Stimulated activated CD4-positive, alpha-beta T cell treated with anti-CD3 and anti-CD28 coated beads, Interleukin-4, amount 100 ng/mL, for 1 hour (primary cell): Measurements from ENCODE around the gene SNX17.

Experiments used
- DNase-seq: peaks from one replicate; pipeline ENCODE4 v3.0.0-alpha.2; 2020

SNX17 gene

DNA sequence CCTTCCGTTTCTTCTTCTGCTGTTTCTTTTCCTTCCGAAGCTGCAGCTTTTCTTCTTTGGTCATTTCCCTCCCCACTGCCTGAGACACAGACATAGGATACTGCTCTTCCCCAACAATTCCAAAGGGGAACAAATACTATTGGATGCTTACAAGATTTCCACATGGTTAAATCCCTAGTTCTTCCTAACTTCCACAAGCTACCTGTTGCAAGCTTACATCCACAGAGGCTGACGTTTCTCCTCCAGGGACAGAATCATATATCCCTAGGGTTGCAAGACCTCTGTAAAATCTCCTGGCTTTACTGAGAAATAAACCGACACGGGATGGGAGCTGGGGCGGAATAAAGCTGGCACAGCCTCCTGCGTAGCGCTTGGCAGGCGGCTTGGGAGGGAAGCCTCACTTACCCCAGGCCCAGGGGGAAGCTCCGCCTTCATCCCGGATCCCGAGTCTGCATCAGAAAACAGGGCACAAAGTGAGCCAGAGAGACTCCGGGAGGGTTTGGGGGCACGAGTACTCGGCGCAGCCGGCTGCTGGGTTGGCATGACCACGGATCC lies 868 bp upstream of the SNX17 start:
- no peak for DNase-seq

DNA sequence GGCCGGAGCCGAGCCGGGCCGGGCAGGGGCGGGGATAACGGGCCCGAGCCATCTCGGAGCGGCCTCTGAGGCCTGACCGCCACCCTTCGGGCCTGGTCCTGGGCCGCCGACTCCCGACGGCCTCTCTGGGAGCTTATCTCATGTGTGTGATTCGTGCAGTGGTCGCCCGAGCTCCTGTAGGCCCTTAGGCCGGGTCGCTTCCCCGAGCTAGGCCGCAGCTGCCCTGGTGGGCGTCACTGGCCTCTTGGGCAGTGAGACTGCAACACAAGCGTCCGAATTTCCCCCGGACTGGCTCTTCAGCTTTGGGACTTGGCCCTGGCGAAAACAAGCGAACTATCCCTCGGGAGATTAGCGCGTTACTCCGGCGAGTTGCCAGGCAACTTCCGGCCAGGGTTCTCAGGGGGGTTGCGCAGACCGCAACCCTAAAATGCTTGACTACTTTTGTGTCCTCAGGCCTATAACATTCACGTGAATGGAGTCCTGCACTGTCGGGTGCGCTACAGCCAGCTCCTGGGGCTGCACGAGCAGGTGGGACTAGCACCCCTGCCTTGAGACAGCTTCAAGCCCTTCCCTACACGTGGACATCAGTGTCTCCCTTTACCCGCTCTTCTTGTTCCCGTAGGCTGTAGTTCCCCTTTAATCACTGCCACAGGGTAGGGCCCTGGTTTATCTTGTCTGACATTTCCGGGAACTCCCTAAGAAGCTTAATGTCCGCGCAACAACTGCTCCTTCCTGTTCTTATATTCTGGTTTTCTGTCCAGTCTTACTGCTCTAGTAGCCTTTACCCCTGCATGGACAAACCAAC lies 602 bp downstream of the SNX17 start:
- peak; percentile 26 for DNase-seq

DNA sequence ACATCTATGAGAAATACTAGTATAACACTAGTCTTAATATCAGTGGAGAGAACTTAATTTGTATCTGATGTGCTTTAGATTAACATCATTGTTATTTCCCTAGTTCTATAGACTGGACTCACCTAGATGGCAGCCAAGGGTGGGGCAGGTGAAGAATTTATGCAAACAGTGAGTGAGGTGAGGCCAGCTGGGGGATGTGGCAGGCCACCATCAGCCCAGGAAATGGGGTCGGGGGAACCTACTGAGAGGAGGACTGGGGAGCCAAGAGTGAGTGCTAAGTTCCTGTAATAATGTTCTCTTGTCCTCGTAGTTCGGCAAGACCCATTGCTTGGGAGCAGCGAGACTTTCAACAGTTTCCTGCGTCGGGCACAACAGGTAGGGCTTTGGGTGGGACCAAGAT lies 2.5 kb downstream of the SNX17 start:
- no peak for DNase-seq

DNA sequence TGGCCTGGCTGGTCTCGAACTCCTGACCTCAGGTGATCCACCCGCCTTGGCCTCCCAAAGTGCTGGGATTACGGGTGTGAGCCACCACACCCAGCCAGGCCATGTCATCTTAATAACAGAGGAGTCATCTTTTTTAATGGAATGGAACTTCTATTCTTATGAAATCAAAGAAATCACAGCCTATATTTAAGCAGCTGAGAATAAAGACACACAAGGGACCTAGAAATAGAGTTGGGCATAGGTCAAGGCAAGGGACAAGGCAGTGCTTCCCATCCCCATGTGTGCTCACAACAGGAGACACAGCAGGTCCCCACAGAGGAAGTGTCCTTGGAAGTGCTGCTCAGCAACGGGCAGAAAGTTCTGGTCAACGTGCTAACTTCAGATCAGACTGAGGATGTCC lies 3.2 kb downstream of the SNX17 start:
- no peak for DNase-seq

DNA sequence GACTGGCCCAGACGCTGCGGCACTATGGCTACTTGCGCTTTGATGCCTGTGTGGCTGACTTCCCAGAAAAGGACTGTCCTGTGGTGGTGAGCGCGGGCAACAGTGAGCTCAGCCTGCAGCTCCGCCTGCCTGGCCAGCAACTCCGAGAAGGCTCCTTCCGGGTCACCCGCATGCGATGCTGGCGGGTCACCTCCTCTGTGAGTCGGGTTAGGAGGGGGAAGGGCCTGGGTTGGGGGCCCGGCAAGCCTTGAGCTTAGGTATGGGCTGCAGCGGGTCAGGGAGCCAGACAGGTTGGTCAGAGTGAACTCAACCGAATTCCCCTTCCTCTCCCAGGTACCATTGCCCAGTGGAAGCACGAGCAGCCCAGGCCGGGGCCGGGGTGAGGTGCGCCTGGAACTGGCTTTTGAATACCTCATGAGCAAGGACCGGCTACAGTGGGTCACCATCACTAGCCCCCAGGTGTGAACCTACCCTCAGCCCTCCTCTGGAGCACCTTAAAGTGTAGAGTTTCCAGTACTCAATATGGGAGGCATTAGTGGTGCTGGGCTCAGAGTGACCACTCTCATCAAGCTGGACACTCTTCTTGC lies 5.2 kb downstream of the SNX17 start:
- DNase-seq, result no peak

DNA sequence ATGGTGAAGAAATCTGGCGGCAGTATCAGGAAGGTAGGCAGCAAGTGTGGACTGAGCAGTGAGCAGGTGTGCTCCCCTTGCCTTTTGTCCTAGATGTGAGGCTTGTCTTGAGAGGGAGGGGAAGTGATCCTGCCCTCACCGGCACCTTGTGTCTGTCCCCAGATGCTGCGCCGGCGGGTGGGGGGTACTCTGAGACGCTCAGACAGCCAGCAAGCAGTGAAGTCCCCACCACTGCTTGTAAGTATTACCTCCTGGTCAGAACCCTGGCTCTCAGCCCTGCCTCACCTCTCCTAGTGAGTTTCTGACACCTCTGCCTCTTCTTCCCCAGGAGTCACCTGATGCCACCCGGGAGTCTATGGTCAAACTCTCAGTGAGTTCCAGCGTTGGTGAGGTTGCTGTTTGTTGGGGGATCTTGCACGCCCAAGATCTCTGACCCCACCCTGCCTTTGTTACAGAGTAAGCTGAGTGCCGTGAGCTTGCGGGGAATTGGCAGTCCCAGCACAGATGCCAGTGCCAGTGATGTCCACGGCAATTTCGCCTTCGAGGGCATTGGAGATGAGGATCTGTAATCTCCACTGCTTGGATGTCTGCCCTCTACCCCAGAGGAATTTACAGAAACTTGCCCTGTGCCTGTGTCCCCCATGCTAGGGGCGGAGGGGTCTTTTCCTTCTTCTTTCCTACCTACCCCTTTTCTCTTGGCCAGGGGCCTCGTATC lies 5.9 kb downstream of the SNX17 start:
- DNase-seq, result no peak

DNA sequence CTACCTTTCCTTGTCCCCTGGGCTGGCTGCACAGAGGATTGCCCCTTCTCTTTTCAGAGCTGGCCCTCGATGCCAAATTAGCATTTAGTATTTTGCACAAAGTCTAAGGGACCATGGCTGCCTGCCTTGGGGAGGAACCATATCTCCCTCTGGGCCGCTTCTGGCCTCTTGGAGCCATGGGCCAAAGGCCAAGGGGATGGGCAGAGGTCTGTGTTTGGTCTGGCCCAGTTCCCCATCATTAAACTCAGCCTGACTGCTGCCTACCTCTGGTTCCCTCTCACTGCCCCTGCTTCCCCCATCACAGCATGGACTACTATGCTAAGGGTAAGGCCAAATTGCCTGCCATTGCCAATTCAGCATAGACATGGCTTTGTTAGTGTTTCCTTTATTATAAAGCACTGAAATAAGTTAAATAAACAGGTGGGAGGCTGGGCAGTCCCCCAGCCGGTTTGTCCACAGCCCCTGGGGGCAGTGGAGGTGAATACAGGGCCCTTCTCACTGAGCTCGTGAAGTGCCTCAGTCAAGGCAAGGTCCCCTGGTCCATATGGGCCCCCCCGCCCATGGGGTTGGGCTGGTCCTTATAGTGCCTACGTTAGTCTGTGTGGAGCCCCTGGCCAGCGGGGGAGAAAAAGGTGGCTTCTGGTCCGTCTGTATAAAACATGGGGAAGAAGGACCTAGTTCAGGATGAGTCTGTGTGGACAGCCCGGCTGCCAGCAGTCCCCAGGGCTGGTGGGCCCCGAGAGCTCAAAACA lies 6.6 kb downstream of the SNX17 start:
- no peak for DNase-seq

DNA sequence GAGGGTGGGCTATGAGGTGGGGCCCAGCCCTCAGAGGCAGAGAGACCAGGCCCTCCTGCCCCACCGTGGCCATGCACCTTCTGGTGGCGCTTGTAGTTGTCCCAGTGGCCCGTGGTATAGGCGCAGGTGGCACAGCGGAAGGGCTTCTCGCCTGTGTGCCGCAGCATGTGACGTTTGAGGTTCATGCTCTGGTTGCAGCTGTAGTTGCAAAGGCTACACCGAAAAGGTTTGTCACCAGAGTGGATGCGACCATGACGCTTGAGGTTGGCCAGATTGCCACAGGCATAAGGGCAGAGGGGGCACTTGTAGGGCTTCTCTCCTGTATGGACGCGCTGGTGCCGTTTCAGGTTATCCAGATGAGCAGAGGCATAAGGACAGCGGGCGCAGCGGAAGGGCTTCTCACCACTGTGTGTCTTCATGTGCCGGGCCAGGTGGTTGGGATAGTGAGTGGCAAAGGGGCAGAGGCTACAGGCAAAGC lies 7.2 kb downstream of the SNX17 start:
- no peak for DNase-seq

DNA sequence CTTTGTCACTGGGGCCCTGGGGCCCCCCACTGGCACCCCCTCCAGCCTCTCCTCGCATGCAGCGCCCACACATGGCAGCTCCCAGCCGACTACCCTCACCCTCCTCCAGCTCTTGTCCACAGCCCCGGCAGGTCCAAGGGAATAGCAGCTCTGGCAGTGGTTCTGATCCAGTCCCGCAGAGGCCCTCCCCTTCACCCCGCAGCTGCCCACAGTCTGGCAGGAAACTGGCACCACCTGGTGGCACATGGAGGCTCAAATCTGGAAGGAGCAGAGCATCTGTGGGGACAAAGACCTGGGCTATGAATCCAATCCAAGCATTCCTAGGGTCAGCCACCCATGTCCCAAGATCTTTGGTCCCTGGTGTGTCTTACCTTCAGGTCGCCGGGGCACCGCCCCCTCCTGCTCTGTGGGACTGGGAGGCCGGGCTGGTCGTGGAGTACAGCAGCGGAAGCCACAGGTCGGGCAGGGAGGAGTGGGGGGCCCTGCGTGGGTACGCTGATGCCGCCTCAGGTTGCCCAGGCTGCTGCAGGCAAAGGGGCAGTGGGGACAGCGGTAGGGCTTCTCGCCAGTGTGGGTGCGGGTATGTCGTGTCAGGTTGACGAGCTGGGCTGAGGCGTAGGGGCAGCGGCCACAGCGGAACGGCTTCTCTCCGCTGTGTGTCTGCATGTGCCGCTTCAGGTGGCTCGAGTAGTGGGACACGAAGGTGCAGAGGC lies 7.8 kb downstream of the SNX17 start:
- DNase-seq, result peak; percentile 16

DNA sequence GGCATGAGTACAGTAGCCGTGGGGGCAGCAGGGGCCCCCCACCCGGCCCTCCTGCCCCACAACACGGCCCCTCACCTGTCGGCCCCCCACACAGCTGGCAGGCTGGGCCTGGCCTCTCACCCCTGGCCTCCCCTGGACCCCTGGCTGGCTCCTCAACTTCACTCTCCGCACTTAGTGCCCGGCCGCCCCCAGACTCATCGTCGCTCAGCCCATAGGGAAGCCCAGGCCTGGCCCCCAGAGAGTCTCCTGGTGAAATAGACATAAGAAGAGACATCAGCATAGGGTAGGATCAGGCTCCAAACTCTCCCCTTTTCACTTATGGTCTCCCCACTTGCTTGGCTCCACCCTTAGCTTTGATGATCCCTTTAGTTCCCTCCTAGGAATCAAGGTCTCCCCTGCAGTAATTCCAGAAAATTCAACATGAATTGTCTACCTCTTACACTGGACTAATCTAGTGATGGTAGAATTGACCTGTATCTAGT lies 8.4 kb downstream of the SNX17 start:
- DNase-seq, result no peak

DNA sequence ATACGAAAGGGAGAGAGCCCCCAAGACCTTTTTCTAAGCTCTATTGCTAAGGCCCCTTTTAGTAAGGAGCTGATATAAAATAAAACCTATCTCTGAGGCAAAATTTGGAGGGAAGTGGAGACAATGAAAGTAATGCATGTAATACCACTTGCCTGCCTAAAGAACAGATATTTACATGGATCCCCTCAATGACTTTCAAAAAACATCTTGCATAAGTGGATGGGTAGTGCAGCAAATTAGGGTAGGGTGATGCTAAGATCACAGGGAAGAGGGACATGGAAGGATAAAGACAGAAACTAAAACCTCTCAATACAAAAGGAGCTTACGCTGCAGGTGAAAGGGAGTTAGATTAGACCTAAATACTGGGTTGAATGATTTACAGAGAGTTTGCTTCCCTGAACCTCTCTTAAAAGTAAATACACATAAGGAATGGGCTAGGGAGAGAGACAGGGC lies 9.0 kb downstream of the SNX17 start:
- no peak for DNase-seq

DNA sequence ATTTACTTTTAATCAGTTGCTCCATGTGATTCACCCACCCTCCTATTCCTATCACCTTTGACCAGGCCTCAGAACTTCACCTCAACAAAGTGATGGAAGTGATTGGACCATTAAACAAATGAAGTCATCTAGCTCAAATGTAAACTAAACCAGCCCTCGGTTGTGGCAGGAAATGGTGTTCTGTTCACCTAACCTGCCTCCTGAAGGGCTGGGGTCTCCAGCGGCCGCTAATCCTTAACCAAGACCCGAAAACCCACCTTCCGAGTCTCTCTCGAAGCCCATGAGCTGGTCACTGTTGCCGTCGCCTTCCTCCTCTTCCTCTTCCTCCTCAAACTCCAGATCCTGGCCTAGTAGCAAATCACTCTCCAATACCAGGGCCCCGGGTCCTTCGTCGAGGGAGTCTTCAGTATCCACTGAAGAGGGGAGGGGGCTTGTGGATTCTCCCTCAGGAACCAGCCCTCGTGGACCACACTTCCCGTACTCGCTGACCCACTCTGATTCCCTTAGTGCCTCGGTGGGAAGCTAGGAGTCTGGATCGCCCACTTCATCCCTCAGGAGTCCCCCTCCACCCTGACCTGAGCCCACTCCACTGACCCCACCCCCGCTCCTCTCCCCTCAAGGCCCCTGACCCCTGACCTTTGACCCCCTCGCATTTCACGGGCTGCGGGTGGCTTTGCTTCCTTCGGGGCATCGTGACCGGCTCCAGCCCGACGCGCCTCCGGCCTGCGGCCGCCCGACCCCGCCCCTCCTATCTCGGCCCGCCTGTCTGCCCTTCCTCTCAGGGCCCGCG lies 9.6 kb downstream of the SNX17 start:
- DNase-seq, result no peak

DNA sequence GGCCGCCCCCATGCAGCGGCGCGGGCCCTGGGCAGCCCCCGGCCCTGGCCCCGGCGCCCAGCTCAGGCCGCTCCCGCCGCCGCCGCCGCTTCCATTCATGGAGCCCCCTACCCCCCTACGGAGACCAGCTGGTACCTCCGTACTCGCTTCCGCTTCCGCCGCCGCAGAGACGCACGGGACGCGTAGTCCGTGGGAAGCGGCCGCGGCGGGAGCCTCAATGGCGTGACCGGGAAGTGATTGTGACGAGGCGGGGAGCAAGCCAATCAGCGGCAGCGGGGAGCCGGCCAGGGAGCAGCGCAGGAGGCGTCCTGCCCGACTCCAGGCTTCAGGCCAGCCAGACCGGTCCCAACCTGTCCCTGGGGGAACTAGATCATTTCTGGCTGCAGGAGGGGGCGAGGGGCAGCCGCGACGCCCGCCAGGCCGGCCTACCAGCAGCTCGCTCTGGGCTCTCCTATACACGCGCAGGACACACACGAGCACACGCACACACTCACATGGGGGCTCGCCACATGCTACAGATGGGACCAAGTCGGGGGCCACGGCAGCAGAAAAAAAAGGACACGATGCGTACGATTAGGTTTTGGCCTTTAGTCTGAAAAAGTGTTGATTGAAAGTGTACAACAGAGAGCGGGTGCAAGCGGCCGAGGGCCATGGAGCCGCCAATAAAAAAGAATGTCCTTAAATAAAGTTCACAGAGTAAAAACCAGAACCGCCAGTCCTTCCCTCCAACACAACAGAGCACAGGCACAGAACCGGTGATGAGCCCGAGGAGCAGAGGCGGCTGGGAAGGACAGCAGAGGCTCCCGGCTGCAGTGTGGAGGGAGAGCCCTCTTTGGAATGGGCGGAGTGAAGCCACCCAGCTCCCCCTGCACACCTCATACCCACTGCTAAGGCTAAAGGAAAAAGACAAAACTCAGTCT lies 10.5 kb downstream of the SNX17 start, which contains the start of gene ZNF513:
TSS of gene ZNF513 (minus strand) at position 109 of the 920 bp plus-strand sequence. CDS start 208 bp downstream, outside the sequence.
- peak; percentile 86 for DNase-seq

DNA sequence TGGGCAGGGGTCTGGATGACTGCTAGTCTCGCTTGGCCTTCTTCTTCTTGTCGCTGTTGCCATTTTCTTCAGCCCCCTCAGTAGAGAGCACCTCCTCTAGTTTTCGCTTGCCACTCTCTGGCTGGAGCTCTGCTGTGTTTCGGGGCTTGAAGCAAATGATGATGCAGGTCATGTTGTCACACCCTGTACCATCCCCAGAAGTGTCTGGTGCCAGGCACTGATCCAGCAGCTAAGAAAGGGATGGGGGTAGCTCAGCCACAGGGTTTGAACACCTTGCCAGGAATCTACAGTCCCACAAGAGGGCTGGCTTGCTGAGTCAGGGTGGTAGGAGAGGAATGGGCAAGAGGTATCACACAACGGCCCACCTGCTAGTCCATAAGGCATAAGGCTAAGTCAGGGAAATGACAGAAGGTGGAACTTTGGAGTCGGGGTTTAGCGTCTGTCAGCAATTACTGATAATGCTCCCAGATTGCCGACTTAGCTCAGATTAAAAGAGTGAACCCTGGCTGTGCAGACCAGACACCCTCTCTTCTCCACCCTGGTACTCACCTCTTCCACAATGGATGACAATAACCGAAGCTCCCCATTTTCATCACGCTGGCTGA lies 11.3 kb downstream of the SNX17 start:
- no peak for DNase-seq

DNA sequence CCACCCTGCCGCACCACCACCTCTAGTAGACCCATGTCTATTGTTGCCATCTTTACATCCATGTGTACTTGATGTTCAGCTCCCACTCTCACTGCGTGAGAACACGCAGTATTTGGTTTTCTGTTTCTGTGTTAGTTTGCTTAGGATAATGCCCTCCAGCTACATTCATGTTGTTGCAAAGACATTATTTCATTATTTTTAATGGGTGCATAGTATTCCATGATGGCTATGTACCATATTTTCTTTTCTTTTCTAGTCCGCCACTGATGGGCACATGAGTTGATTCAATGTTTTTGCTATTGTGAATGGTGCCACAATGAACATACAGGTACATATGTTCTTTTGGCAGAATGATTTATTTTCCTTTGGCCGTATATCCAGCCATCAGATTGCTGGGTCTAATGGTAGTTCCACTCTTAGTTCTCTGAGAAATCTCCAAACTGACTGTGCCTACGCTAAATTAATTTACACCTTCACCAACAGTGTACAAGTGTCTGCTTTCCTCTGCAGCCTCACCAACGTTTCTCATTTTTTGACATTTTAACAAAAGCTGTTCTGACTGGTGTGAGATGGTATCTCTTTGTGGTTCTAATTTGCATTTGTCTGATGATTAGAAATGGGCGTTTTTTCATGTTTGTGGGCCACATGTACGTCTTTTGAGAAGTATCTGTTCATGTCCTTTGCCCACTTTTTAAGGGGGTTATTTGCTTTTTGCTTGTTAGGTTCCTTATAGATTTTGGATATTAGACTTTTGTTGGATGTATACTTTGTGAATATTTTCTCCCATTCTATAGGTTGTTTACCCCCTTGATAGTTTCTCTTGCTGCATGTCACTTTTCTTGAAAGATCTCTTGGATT lies 20.6 kb downstream of the SNX17 start:
- DNase-seq, result no peak

DNA sequence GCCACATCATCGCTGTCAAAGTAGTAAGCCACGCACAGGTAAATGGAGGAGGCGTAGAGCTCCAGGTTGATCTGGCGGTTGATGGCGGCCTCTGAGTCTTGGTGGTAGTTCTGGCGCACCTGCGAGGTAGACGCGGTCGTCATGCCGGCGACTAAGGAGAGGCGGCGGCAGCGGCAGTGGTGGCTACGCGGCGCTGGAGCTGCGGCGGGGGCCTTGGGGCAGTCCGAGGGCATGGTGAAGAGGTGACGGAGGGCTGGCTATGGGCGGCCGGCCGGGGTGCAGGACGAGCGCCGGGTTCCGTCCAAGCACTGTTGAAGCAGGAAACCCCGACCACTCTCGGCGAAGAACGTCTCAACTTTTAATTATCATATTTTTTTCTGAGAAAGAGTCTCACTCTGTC lies 22.8 kb downstream of the SNX17 start:
- DNase-seq, result no peak

DNA sequence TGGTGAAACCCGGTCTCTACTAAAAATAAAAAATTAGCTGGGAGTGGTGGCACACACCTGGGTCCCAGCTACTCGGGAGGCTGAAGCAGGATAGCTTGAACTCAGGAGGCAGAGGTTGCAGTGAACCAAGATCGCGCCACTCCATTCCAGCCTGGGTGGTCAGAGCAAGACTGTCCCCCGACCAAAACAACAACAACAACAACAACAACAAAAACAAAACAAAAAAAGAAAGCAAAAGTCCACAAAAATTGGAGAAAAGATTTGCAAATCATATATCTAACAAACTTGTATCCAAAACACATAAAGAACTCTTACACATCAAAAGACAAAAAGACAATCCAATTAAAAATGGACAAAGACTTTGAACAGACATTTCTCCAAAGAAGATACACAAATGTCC lies 28.5 kb downstream of the SNX17 start:
- DNase-seq, result no peak
